NCI-H345 (cell line): ENCODE measurements around the gene SYTL3.
"Not testable (repeated sequence)": the region's sequence is repeated elsewhere in the genome, so short reads cannot be mapped to it uniquely, and the experiment has no call there.

Experiments used
- DNase-seq: peaks from one replicate; lab custom pipeline; 2025; lab: John Stamatoyannopoulos, UW

SYTL3 gene, protein sequence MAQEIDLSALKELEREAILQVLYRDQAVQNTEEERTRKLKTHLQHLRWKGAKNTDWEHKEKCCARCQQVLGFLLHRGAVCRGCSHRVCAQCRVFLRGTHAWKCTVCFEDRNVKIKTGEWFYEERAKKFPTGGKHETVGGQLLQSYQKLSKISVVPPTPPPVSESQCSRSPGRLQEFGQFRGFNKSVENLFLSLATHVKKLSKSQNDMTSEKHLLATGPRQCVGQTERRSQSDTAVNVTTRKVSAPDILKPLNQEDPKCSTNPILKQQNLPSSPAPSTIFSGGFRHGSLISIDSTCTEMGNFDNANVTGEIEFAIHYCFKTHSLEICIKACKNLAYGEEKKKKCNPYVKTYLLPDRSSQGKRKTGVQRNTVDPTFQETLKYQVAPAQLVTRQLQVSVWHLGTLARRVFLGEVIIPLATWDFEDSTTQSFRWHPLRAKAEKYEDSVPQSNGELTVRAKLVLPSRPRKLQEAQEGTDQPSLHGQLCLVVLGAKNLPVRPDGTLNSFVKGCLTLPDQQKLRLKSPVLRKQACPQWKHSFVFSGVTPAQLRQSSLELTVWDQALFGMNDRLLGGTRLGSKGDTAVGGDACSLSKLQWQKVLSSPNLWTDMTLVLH

DNA sequence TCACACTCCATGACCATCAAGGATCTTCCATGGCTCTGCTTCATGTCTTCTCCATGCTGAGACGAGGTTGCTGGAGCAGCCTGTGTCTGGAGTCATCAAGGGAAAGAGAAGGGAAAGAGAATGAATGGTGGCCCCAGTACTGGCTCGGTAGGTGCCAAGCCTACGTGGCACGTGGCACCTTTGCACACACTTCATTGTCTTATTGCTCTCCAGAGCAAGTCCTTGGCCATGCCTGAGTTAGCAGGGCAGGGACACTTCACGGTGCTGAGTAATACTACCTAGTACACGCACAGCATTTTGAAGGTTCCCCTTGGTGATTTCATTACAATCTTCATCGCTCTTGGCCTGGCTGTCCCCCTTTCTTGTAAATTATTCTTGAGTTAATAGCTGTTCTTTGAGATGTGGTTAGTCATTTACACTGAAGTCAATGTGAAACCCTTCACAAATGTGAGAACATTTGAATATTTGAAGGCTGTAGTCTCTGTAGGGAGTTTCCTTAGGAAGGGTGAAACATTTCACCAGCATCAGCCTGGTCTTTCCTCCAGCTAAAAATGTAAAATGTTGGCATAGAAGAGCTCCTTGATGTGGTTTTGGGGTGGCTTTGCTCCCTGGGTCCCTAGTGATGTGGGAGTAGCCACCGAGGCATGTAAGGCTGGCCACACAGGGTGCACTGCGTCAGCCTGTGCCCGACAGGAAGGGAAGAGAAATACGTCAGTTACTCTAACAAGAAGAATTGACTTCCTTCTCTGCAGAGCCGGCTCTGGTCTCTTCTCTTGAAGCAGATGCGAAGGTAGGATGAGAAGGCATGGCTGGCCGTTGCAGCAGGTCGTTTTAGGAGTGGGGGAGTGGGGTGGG is at the start of gene SYTL3:
SYTL3 (plus strand) TSS at position 766 of the 855 bp plus-strand sequence. CDS start 13,215 bp downstream, outside the sequence.
- DNase-seq: peak; percentile 31

DNA sequence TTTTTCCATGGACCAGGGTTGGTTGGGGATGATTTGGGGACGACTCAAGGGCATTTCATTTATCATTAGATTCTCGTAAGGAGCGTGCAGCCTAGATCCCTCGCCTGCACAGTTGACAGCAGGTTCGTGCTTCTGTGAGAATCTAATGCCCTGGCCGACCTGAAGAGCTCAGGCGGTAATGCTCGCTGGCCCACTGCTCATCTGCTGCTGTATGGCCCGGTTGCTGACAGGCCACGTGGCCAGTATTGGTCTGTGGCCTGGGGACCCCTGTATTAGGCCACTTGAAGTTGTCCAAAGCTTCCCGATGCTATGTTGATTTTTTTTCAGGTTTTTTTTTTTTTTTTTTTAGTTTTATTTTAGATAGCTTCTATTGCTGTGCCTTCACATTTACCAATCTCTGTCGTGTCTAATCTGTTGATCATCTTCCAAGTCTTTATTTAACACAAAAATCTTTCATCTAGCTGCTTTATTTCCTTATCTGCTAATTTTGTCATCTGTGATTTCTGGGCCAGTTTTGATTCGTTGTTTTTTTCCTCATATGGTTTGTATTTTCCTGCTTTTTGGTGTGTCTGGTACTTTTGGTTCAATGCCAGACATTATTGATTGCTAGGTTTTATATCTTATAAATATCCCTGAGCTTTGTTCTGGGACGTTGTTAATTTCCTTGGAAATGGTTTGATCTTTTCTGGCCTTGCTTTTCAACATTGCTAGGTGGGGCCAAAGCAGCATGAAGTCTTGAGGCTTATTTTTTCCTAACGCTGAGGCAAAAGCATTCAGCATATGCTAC is 46.4 kb upstream of the SYTL3 start:
- no peak for DNase-seq

DNA sequence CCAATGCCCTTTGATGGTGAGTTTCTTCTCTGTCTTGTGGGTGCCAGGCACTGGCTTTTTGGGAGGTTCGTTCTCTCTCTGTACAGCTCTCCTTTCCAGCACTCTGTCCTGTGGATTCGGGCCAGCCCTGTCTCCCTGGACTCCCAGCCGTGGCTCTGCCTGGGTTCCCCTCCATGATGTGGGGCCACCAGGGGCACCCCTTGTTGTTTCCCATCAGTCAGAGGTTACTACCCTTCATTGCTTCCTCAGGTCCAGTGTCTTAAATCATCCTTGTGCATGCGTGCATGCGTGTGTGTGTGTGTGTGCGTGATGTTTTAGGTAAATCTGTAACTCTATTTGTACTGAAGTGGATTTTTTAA is 45.8 kb upstream of the SYTL3 start:
- DNase-seq: no peak

DNA sequence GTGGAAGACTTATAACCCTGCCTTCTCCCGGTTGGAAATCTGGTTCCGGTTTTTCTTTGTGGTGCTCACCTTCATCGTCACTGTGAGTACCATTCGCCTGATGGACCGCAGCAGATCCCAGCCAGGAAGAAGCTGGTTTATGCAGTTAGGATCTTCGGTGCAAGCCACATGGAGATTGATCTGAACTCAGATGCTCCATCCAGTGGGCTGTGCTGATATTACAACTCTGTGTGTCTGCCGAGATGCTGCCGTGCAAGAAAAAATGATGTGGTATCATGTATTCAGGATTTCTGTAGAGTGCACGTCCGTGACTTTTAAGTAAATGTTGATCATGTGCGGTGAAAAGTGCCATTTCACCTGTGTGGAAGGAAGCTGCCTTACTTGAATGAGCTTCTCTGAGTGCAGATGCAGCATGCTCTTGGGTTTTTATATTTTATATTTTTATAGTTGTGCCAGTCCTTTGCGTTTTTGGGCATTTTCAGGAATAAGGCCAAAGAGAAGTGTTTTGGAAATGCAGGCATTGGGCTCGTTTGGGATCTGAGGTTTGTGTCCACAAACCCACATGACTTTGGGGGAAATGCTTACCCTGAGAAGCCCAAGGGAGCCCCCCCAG is 44.5 kb upstream of the SYTL3 start:
- DNase-seq: peak; percentile 63

DNA sequence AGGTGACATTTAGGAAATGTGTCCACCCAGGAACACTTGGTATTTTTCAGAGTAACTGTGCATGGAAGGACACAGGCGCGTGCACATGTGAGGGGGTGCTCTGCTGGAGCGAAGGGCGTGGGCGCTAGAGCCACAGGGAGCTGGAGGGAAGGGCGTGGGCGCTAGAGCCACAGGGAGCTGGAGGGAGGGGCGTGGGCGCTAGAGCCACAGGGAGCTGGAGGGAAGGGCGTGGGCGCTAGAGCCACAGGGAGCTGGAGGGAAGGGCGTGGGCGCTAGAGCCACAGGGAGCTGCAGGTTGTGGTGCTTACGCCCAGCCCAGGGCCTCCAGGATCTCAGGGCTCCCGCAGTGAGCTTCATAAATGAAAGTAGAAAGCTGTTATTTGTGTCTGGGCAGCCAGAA is 43.8 kb upstream of the SYTL3 start:
- not testable (repeated sequence) for DNase-seq

DNA sequence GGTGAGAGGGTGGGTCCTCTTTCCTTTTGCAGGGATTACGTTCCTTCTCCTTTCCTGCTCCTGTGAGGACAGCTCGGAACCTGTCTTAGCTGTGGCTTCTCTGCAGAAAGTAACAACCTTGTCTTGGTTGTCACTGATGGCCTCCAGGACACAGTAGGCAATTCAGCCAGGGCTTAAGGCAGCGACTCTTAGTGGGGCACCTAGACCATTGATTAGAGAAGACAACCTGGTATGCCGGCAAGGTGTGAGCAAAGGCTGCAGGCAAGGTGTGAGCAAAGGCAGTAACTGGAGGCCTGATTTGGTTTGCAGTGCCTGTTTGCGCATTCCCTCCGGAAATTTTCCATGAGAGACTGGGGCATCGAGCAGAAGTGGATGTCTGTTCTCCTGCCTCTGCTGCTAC is 42.9 kb upstream of the SYTL3 start:
- no peak for DNase-seq

DNA sequence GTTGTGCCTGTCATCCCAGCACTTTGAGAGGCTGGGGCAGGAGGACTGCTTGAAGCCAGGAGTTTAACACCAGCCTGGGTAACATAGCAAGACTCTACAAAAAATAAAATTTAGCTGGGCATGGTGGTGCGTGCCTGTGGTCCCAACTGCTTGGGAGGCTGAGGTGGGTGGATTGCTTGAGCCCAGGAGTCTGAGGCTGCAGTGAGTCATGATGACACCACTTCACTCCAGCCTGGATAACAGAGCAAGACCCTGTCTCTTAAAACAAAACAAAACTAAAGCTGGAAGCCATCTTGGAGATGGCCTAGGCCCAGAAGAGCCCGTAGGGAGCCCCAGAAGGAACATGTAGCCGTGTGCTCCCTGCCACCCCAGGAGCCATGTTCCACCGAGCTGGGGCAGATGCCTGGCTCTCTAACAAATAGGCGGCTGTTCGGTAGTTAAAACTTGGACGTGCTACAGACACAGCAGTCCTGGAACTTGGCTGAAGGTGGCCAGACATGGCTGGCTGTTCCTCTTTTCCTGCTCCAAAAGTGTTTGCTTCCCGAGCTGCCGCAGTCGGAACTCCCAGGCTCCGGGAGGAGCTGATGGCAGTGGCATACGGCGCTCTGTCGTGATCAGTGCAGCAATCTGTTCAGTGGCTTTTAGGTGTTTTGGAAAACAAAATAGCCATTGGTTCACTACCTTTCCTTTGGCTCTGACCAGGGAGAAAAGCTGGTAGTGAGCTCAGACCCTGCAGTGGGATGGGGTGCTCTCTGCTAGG is 42.3 kb upstream of the SYTL3 start:
- no peak for DNase-seq

DNA sequence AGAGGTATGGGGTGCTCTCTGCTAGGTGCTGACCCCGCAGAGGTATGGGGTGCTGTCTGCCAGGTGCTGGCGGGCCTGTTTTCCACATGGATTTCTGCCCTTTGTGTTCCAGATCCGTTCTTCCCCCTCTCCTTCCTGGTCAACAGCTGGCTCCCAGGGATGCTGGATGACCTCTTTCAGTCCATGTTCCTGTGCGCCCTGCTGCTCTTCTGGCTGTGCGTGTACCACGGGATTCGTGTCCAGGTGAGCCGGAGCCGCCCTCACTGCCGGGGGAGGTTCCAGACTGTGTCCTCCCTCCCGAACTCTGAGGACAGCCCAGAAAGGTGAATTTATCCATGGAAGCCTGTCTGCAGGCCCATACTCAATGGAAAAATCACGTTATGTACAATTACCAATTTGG is 41.6 kb upstream of the SYTL3 start:
- no peak for DNase-seq

DNA sequence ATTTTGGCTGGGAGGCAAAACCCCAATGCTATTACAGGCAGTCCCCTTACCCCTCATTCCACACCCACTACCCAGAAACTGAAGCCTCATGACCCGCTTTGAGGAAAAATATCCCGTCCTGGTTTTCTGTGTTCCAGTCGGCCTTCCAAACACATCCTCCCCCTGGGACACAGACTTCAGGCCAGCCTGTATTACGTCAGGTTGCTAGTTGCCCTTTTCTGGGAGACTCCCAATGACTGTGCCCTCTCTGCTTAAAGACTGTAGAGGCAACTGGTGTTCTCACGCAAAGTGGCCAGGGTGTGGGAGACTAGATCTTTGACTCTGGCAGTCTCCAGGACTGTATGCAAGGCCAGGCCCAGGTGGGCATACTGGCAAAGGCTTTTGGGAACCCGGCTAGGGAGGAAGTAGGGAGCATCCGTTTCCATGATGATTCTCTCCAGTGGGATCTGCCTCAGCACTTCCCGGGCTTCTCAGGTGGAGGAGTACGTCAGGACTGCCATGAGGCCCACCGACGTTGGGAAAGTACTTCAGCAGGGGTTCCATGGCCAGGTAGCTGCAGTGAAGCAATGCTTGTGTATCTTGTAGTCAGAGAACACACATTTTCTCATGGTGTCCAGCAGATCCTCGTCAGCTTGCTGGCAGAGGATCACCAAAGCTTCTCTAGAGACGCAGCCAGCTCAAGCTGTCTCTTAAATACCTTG is 40.2 kb upstream of the SYTL3 start:
- no peak for DNase-seq

DNA sequence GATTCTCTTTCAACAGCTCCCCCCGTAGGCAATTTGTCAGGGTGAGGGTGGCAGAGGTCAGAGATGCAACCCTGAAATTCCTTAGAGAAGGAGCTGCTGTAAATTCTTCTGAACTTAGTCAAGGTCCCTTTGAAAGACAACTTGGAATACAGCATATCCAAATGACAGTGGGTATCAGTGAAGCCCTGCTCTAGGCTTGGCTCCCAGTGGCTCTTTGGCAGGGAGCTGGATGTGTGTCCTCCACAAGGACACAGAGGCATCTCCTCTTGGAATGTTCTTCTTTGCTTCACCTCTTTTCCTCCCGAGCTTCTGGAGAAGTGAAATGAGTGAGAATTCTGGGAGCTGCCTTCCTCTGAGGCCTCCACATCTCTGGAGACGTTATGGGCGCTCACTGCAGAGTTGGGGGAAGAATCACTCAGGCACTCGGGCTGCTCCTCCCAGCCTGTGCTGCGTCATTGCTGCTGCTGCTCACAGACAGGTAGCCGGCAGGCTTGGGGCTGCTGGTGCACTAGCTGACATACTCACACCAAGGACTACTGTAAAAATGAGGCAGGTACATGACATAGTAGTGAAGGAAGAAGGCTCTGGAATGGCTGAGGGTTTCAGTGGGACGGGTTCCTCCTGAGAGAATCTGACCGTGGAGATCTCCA is 39.4 kb upstream of the SYTL3 start:
- DNase-seq: no peak

DNA sequence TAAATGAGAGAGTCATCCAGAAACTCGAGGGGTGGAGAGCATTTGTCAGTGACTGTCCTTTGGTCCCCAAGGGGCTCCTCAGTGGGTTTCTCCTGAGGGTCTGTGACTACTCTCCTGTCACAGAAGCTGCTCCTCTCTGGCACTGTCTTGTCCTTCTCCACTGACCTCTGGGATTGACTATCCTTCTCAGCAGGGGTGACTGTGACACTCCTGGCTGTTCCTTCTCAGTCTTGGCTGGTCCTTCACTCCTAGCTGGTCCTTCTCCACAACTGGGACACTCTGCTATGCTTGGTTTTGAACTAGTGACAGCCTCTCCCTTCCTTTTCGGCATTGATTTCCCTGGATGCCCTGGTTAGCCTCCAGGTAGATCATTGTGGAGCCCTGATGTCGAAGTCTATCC is 38.8 kb upstream of the SYTL3 start:
- DNase-seq: no peak

DNA sequence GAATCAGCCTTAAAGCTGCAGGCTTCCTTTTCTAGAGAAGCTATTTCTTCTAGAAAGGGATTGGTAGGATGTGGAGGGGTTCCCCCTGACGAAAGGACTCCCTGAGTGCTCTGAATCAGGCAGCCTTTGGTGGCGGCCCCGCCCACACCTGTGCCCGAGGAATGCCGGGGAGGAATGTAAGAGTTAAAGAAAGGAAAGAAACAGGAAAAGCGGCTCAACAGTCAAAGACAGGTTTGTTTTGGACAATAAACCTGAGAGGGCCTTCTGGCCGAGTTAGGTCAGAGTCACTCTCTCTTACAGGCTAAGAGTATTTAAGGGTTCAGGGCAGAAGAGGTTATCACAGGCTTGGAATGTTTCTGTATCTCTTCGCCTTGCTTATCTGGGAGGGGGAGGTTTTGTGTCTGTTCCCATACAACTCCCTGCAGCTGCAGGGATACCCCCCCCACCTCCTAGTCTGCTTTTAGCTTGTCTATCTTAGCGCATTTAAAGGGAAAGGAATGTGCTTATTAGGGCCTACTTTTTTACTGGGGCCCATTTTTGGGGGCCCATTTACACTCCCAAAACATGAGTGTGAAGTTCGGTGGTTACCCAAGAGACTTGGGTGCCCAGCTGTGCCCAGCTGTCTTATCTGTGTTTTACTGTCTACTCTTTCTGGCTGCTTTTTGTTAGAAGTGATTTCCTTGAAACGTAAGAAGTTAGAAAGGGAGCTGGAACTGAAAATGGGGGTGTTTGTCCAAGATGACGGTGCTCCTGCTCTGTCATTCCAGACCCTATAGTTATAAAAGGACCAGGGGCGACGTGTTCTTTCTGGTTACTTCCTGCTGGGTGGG is 38.1 kb upstream of the SYTL3 start:
- no peak for DNase-seq

DNA sequence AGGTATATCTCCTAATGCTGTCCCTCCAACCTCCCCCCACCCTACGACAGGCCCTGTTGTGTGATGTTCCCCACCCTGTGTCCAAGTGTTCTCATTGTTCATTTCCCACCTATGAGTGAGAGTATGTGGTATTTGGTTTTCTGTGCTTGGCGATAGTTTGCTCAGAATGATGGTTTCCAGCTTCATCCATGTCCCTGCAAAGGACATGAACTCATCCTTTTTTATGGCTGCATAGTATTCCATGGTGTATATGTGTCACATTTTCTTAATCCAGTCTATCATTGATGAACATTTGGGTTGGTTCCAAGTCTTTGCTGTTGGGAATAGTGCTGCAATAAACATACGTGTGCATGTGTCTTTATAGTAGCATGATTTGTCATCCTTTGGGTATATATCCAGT is 35.2 kb upstream of the SYTL3 start:
- not testable (repeated sequence) for DNase-seq

DNA sequence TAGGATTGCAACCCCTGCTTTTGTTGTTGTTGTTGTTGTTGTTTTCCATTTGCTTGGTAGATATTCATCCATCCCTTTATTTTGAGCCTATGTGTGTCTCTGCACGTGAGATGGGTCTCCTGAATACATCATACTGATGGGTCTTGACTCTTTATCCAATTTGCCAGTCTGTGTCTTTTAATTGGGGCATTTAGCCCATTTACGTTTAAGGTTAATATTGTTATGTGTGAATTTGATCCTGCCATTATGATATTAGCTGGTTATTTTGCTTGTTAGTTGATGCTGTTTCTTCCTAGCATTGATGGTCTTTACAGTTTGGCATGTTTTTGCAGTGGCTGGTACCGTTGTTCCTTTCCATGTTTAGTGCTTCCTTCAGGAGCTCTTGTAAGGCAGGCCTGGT is 31.6 kb upstream of the SYTL3 start:
- not testable (repeated sequence) for DNase-seq

DNA sequence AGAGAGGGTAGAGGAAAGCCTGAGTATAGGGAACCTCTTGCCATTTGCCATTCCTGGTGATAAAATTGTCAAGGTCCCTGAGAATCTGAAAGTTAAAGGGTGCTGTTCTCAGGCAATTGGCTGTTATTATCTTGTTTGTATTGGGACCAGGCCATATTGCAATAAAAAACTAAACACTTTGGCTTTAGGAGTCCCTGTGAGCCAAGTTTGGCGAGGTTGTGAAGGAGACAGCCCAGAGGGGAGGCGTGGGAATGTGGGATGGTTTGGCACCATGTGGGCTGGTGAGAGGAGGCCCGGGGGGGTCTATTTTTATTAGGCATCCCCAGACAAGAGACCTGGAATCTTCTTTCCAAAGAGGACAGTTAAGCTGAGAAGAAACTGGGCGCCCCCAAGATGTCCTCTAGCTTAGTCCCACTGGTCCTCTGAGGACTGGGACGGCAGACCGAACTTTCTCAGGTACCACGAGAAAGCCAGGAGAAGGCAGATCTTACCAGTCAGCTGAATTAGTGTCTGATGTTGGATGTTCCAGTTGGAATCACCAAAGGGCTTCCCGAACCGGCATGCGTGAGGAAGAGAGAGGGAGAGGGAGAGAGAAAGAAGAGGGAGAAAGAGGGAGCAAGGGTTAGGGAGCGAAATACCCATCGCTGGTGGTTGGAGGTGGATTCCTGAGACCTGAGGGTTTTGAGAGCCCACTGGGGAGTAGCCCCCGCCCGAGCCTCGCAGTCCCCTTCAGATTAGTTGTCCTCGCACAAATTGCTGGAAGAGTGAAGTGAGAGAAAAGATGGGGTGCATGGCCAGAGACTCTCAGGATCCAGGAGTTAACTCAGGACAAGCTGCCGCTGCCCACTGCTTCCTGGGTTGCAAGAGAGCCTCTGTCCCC is 29.7 kb upstream of the SYTL3 start:
- no peak for DNase-seq

DNA sequence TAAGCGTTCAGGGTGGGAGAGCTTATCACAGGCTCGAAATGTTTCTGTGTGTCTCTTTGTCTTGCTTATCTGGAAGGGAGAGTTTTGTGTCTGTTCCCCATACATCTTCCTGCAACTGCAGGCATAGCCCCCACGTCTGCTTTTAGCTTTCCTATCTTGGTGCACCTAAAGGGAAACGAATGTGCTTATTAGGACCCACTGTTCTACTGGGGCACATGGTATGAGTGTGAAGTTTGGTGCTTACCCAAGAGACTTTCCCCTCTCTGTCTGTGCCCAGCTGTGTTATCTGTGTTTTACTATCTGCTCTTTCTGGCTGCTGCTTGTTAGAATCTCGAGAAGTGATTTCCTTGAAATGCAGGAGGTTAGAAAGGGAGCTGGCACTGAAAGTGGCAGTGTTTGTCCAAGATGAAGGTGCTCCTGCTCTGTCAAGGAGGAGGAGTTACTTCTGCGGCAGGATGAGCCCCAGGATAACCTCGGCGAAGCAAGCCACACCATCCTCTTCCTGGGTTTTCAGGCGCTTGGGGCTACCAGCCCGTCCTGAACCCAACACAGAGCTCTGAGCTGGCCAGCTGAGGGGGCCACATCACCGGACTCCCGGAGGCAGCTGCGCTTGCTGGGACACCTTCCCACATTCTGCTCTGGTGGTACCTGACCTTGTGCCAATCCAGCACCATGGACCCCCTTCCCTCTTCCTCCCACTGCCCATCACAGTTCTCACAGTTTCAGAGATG is 28.7 kb upstream of the SYTL3 start:
- no peak for DNase-seq
